Measurements from ENCODE around the gene SRMS.

The SRMS gene

GRCh38 chr20:63551068-63551467 is 3.5 kb upstream of the SRMS start:
- no peak for DNase-seq

GRCh38 chr20:63549679-63550282 is 2.2 kb upstream of the SRMS start:
- DNase-seq, result no peak

- DNase-seq, result no peak
These were observed 1.5 kb upstream of the SRMS start for GRCh38 chr20:63549019-63549418.

- no peak for DNase-seq
These were observed 993 bp upstream of the SRMS start for GRCh38 chr20:63548542-63548941.

- no peak for DNase-seq
These were observed 409 bp downstream of the SRMS start for GRCh38 chr20:63546956-63547724.

- DNase-seq, result no peak
These were observed 1.1 kb downstream of the SRMS start for GRCh38 chr20:63546256-63546955.

- no peak for DNase-seq
These were observed 1.7 kb downstream of the SRMS start for GRCh38 chr20:63545814-63546213.

GRCh38 chr20:63544958-63545516 is 2.5 kb downstream of the SRMS start:
- DNase-seq, result no peak

GRCh38 chr20:63544241-63544957 is 3.1 kb downstream of the SRMS start:
- DNase-seq, result no peak

- no peak for DNase-seq
These were observed 3.8 kb downstream of the SRMS start for GRCh38 chr20:63543733-63544132.

GRCh38 chr20:63543131-63543530 is 4.4 kb downstream of the SRMS start:
- no peak for DNase-seq

- DNase-seq, result no peak
These were observed 4.9 kb downstream of the SRMS start for GRCh38 chr20:63542696-63543095.

GRCh38 chr20:63542031-63542559 is 5.5 kb downstream of the SRMS start:
- DNase-seq, result no peak

- DNase-seq, result no peak
These were observed 6.2 kb downstream of the SRMS start for GRCh38 chr20:63541371-63541770.

- no peak for DNase-seq
These were observed 6.9 kb downstream of the SRMS start for GRCh38 chr20:63540417-63541186.

GRCh38 chr20:63539441-63540370 is 7.8 kb downstream of the SRMS start:
- no peak for DNase-seq

GRCh38 chr20:63539092-63539430 is 8.5 kb downstream of the SRMS start:
- no peak for DNase-seq

- DNase-seq, result no peak
These were observed 9.1 kb downstream of the SRMS start for GRCh38 chr20:63538204-63539091.

- peak; percentile 82 to 90 (median 86) for DNase-seq
These were observed 9.9 kb downstream of the SRMS start for GRCh38 chr20:63537525-63538203.
